ENCODE measurements around the gene OR2A5. TPM values are rescaled to one million over a fixed set of nuclear protein-coding genes. Genes with fewer than 3 reads are reported as not detected.
A peak's percentile ranks its signal among the peaks of the same experiment; 100 is the strongest.

The OR2A5 gene
- total and polyA plus RNA-seq, 9 of the 15 experiments (the other 6 are each of a cell fraction or from before 2014, with no cell fraction given), result not detected

GRCh38 chr7:144074374-144074773, 25.6 kb downstream of the OR2A5 start:
- no peak for FAIRE-seq
- peak in 1 of 4 experiments; percentile 22 for DNase-seq (ENCODE audit: extremely low read depth in 1 of 4, low spot score in 3 of 4)
- H3K4me2 ChIP-seq (ENCODE audit: insufficient read depth, low read length), result no peak overlapping the region
- H3K36me3 ChIP-seq (ENCODE audit: control insufficient read depth, insufficient read depth, low read length), result no peaks in the 10 kb centered on the region
- ATAC-seq, result peak; percentile 55
- TF ChIP-seq, protein P1, sequence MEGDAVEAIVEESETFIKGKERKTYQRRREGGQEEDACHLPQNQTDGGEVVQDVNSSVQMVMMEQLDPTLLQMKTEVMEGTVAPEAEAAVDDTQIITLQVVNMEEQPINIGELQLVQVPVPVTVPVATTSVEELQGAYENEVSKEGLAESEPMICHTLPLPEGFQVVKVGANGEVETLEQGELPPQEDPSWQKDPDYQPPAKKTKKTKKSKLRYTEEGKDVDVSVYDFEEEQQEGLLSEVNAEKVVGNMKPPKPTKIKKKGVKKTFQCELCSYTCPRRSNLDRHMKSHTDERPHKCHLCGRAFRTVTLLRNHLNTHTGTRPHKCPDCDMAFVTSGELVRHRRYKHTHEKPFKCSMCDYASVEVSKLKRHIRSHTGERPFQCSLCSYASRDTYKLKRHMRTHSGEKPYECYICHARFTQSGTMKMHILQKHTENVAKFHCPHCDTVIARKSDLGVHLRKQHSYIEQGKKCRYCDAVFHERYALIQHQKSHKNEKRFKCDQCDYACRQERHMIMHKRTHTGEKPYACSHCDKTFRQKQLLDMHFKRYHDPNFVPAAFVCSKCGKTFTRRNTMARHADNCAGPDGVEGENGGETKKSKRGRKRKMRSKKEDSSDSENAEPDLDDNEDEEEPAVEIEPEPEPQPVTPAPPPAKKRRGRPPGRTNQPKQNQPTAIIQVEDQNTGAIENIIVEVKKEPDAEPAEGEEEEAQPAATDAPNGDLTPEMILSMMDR (IDR thresholded peaks at IDR 0.05 in 2 of 3, conservative IDR thresholded peaks at IDR 0.05 in 1 of 3; ENCODE audit: insufficient read depth in 2 of 3, low read depth in 1 of 3, low read length in 3 of 3), result peak; percentile 31 to 37 (median 35); a peak in 4 of 6 replicates
- peak in 1 of 2 experiments; percentile 16; a peak in 1 of 4 replicates for TF ChIP-seq RAD21 (CRISPR knock-in tag; conservative IDR thresholded peaks at IDR 0.05 in 1 of 2, IDR thresholded peaks at IDR 0.05 in 1 of 2)
- TF ChIP-seq, protein P2, sequence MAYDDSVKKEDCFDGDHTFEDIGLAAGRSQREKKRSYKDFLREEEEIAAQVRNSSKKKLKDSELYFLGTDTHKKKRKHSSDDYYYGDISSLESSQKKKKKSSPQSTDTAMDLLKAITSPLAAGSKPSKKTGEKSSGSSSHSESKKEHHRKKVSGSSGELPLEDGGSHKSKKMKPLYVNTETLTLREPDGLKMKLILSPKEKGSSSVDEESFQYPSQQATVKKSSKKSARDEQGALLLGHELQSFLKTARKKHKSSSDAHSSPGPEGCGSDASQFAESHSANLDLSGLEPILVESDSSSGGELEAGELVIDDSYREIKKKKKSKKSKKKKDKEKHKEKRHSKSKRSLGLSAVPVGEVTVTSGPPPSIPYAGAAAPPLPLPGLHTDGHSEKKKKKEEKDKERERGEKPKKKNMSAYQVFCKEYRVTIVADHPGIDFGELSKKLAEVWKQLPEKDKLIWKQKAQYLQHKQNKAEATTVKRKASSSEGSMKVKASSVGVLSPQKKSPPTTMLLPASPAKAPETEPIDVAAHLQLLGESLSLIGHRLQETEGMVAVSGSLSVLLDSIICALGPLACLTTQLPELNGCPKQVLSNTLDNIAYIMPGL (CRISPR knock-in tag; IDR thresholded peaks at IDR 0.05), result no peak
- H3K9me1 ChIP-seq (ENCODE audit: control insufficient read depth, insufficient read depth, low read length), result no peaks in the 10 kb centered on the region
- WGBS (ENCODE audit: insufficient coverage, low coverage, missing lambda C conversion rate), result 7% methylated on average over 8 of the region's 8 CpGs
- no peak overlapping the region for H3K27ac ChIP-seq (ENCODE audit: extremely low read depth, low read depth, low read length)
- BruUV-seq (replicated peaks), result no TSS peak
- intact Hi-C loops (cut with micrococcal nuclease) (no loop called here), in situ Hi-C loops (cut with MboI) (no loop called here)
- no peaks in the 10 kb centered on the region for H4K20me1 ChIP-seq (replicated peaks; ENCODE audit: control insufficient read depth, insufficient read depth, low read length)
- ChIA-PET POLR2A (no interaction called here), CTCF (ENCODE audit: low intra/inter-chr PET ratio) (no interaction called here)
- H2AFZ ChIP-seq (ENCODE audit: low read depth, low read length), result peak overlapping the region; percentile 71
- H3K4me1 ChIP-seq (replicated peaks in 1 of 2; ENCODE audit: control insufficient read depth in 2 of 2, insufficient read depth in 2 of 2, low read length in 2 of 2), result no peaks in the 10 kb centered on the region
- no peak overlapping the region for H3K4me3 ChIP-seq
- H3K27me3 ChIP-seq (ENCODE audit: control insufficient read depth in 2 of 2, insufficient read depth in 2 of 2, low read length in 2 of 2), result no peaks in the 10 kb centered on the region
- no peaks in the 10 kb centered on the region for H3K9me3 ChIP-seq (replicated peaks; ENCODE audit: control insufficient read depth, insufficient read depth, low read depth, low read length)
- no peak overlapping the region for H3K9ac ChIP-seq (ENCODE audit: insufficient read depth in 1 of 2, low read depth in 2 of 2, low read length in 2 of 2)
- H3K79me2 ChIP-seq (ENCODE audit: control insufficient read depth, insufficient read depth, low read length), result no peaks in the 10 kb centered on the region

All from K562 (cell line).